Subcutaneous adipose tissue (tissue), 4 donors: ENCODE results near the gene ZNF407. TPM values are rescaled to one million over a fixed set of nuclear protein-coding genes. Genes with fewer than 3 reads are reported as not detected.

Experiments used
- total RNA-seq, 4 donors: library from RNA; depleted of rRNA; stranded (reverse); fragments of >200 nt; gene quantifications; one replicate each; pipeline ENCODE4 v1.1.0, GENCODE V29; 2016
- TF ChIP-seq, protein P1 (sequence below): fragments of 450-650 bp; IDR thresholded peaks from one replicate; pipeline ENCODE4 v1.5.1; 2016; ENCODE audit warnings: low read depth, mild to moderate bottlenecking, control low read depth, antibody characterized with exemption, moderate library complexity

The ZNF407 gene
- 10 to 100 TPM; 16.0 to 24.3 (median 19.6) TPM for total RNA-seq

- TF ChIP-seq, protein P1, sequence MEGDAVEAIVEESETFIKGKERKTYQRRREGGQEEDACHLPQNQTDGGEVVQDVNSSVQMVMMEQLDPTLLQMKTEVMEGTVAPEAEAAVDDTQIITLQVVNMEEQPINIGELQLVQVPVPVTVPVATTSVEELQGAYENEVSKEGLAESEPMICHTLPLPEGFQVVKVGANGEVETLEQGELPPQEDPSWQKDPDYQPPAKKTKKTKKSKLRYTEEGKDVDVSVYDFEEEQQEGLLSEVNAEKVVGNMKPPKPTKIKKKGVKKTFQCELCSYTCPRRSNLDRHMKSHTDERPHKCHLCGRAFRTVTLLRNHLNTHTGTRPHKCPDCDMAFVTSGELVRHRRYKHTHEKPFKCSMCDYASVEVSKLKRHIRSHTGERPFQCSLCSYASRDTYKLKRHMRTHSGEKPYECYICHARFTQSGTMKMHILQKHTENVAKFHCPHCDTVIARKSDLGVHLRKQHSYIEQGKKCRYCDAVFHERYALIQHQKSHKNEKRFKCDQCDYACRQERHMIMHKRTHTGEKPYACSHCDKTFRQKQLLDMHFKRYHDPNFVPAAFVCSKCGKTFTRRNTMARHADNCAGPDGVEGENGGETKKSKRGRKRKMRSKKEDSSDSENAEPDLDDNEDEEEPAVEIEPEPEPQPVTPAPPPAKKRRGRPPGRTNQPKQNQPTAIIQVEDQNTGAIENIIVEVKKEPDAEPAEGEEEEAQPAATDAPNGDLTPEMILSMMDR, result no peak
Measured at GRCh38 chr18:74597662-74598349, at the start of gene ZNF407. ZNF407 (plus strand) TSS chr18:74597870; CDS start chr18:74631020, 33,150 bp downstream.

DNA sequence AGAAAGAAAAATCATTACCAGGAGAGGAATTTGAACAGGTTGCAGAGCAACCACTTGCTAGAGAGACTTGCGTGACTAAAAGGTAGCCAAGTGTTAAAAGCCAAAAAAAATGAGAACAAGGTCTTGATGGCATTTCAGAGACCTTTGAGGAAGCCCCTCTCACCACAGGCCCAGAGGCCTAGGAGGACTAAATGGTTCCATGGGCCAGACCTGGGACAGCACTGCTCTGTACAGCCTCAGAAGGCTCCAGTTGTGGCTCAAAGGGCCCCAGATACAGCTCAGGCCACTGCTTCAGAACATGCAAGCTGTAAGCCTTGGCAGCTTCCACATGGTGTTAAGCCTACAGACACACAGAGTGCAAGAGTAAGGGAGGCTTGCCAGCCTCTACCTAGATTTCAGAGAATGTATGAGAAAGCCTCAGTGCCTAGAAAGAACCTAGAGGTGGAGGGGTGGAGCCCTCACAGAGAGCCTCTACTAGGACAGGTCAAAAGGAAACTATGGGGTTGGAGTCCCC lies 48.0 kb upstream of the ZNF407 start:
- TF ChIP-seq, protein P1, result no peak

GRCh38 chr18:74550886-74551285 lies 46.8 kb upstream of the ZNF407 start:
- TF ChIP-seq, protein P1, result no peak

GRCh38 chr18:74551452-74551851 lies 46.2 kb upstream of the ZNF407 start:
- TF ChIP-seq, protein P1, result no peak

- TF ChIP-seq, protein P1, result no peak
Measured at GRCh38 chr18:74551936-74552555, 45.6 kb upstream of the ZNF407 start.

- TF ChIP-seq, protein P1, result no peak
Measured at GRCh38 chr18:74556126-74556525, 41.5 kb upstream of the ZNF407 start.

DNA sequence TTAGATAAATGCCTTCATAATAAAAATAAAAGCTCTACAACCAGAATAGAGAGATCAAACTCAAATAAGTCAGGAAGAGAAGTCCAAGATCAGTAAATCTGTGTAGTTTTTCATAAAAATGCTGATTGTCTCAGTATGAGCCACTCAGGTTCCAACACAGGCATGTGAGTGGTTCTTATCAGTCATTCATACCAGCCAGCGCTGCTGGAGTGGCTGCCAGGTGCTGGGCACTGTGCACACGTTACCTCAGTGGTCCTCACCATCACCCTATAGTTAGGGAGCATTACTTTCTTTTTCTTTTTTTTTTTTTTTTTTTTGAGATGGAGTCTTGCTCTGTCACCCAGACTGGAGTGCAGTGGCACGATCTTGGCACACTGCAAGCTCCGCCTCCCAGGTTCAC lies 39.6 kb upstream of the ZNF407 start:
- TF ChIP-seq, protein P1, result no peak
